Ishikawa (cell line): ENCODE results near the gene CNTNAP1.

Experiments
- FOXM1 ChIP-seq: IDR thresholded peaks from 2 replicates; pipeline ENCODE4 v1.6.1; 2012; ENCODE audit warnings: low read depth, borderline replicate concordance
- MAX ChIP-seq: IDR thresholded peaks from 2 replicates; pipeline ENCODE4 v1.6.1; 2012
- NFIC ChIP-seq: IDR thresholded peaks from 2 replicates; pipeline ENCODE4 v1.6.1; 2012
- RAD21 ChIP-seq: IDR thresholded peaks from 2 replicates; pipeline ENCODE4 v1.6.1; 2012; ENCODE audit warnings: low read depth
- REST ChIP-seq: IDR thresholded peaks from 2 replicates; pipeline ENCODE4 v1.6.1; 2012; ENCODE audit warnings: low read depth, mild to moderate bottlenecking
- TCF12 ChIP-seq: IDR thresholded peaks from 2 replicates; pipeline ENCODE4 v1.6.1; 2012; ENCODE audit warnings: low read depth

GRCh38 chr17:42691021-42691545 is 8.8 kb downstream of the CNTNAP1 start:
- TF ChIP-seq REST (no peak), RAD21 (no peak), MAX (no peak), FOXM1 (no peak), NFIC (no peak), TCF12 (no peak)
